Uterus (tissue), 4 donors: ENCODE measurements around the gene AP2A2. TPM values are rescaled to one million over a fixed set of nuclear protein-coding genes. Genes with fewer than 3 reads are reported as not detected.

ENCODE experiments used
- DNase-seq, 2 donors: peaks; one replicate each; pipeline ENCODE4 v3.0.0-alpha.2; 2019 to 2020
- H3K27ac ChIP-seq, 2 donors: fragments of 200-600 bp; sonication (generic); 1 replicate in 1 of 2; 2 replicates in 1 of 2; pipeline ENCODE4 v1.5.1; 2016 to 2018
- H3K27me3 ChIP-seq, 2 donors: fragments of 200-600 bp; sonication (generic); one replicate each; pipeline ENCODE4 v1.5.1; 2018 to 2019; ENCODE audit warnings: control low read depth in 1 of 2
- H3K36me3 ChIP-seq, 2 donors: fragments of 200-600 bp; sonication (generic); one replicate each; pipeline ENCODE4 v1.5.1; 2019; ENCODE audit warnings: control low read depth in 1 of 2
- H3K4me1 ChIP-seq, 2 donors: fragments of 200-600 bp; sonication (generic); one replicate each; pipeline ENCODE4 v1.5.1; 2018 to 2019; ENCODE audit warnings: control low read depth in 1 of 2
- H3K4me3 ChIP-seq, 2 donors: fragments of 200-600 bp; sonication (generic); 1 replicate in 1 of 2; 2 replicates in 1 of 2; pipeline ENCODE4 v1.5.1; 2018 to 2019; ENCODE audit warnings: mild to moderate bottlenecking in 1 of 2
- H3K9me3 ChIP-seq, 2 donors: fragments of 200-600 bp; sonication (generic); one replicate each; pipeline ENCODE4 v1.5.1; 2019; ENCODE audit warnings: control low read depth in 1 of 2
- CTCF ChIP-seq, 4 experiments: fragments of 200-600 bp in 2 of 4; fragments of 450-650 bp in 2 of 4; sonication (generic) in 2 of 4; IDR thresholded peaks; one replicate each; pipeline ENCODE4 v1.5.1; 2016 to 2019; ENCODE audit warnings: antibody characterized with exemption in 4 of 4, mild to moderate bottlenecking in 2 of 4, moderate library complexity in 1 of 4
- POLR2A ChIP-seq, 2 donors: fragments of 450-650 bp; IDR thresholded peaks; one replicate each; pipeline ENCODE4 v1.6.1; 2016; ENCODE audit warnings: antibody characterized with exemption in 2 of 2, mild to moderate bottlenecking in 1 of 2, moderate library complexity in 1 of 2
- intact Hi-C: fragments of 100-400 bp; cut with DNase I; formaldehyde crosslinking; loops from one replicate; pipeline ENCODE4 v1.15.1; 2023; ENCODE audit warnings: low total_unique reads
- total RNA-seq, 4 donors: library from RNA; depleted of rRNA in 3 of 4; stranded (reverse); fragments of >200 nt in 3 of 4; gene quantifications; one replicate each; pipeline versions ENCODE4 v1.1.0 to v1.2.4, GENCODE V29; 2014 to 2023
- donor health status: DM: yes; HTN: yes; CAD: no.

The AP2A2 gene
- total RNA-seq, 4 donors from 2014 or later: 25.6 to 120 (median 40.4) TPM

GRCh38 chr11:1033016-1033798 is 107.5 kb downstream of the AP2A2 start:
- no peaks in the 10 kb centered on the region for H3K9me3 ChIP-seq
- no peak for TF ChIP-seq POLR2A (IDR thresholded peaks at IDR 0.05)
- no peak for TF ChIP-seq CTCF (IDR thresholded peaks at IDR 0.05)
- no peaks in the 10 kb centered on the region for H3K27me3 ChIP-seq
- DNase-seq: no peak
- no peaks in the 10 kb centered on the region for H3K36me3 ChIP-seq
- H3K4me1 ChIP-seq: no peaks in the 10 kb centered on the region
- no peak overlapping the region for H3K4me3 ChIP-seq
- intact Hi-C loops: no loop called here
- H3K27ac ChIP-seq: no peak overlapping the region

DNA sequence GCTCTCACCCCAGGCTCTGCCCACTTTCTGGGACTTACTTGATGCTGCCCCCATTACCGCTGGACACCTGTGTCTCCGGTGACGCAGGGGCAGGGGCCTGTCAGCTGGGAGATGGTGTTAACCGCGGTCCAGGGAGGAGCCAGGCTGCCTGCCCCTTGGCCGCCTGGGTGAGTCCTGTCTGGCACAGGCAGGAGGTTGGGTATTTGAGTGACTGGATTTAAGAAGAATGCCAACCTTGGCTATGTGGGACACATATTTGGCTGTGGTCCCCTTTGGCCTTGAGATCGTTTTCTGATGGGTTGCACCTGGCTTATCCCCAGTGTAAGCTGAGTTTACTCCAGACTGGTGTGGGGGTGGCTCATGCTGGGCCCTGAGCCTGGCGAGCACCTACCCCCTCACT is 108.3 kb downstream of the AP2A2 start:
- Histone ChIP-seq H3K9me3 (no peaks in the 10 kb centered on the region), H3K27me3 (no peaks in the 10 kb centered on the region), H3K27ac (no peak overlapping the region), H3K4me3 (no peak overlapping the region), H3K4me1 (no peaks in the 10 kb centered on the region), H3K36me3 (no peaks in the 10 kb centered on the region)
- intact Hi-C loops: no loop called here
- no peak for DNase-seq
- no peak for TF ChIP-seq CTCF (IDR thresholded peaks at IDR 0.05)
- TF ChIP-seq POLR2A (IDR thresholded peaks at IDR 0.05): no peak

DNA sequence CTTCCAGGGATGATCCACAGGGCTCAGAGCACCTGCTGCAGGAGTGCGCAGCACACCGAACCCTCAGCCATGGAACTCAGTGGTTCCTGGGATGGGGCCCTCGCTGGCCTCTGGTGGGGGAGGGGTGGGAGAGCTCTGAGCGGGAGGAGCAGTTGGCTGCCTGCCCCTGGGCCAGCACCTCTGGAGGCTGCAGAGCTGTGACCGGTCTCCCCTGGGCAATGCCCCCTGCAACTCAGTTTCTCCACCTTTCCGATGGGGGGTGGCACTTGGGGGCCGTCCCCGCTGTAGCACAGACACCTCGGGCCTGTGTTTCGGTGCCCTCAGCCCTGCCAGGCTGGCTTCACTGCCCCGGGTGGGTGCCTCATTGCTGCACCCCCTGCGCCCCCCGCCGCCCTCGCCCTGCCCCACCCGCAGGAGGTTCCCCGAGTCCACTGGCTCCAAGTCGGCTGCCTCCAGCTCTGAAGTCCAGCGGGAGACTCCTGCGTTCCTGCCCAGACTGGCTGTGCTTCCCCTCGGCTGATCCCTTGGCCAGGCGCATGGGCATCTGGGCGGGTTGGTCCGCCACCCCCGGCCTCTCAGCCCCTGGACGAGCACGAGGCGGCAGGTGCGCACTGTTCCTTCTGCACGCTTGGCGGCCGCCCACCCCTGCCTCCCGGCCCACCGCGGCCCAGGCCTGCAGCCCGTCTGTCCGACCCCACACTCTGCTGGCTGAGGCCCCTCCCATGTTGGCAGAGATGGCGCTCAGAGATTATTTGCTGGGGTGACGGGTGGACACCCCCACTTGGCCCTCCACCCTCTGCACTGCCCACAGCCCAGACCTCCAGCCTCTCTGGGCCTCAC is 109.0 kb downstream of the AP2A2 start:
- Histone ChIP-seq H3K9me3 (no peaks in the 10 kb centered on the region), H3K4me1 (no peaks in the 10 kb centered on the region), H3K36me3 (no peaks in the 10 kb centered on the region), H3K4me3 (no peak overlapping the region), H3K27me3 (no peaks in the 10 kb centered on the region), H3K27ac (no peak overlapping the region)
- TF ChIP-seq POLR2A (IDR thresholded peaks at IDR 0.05) (no peak), CTCF (IDR thresholded peaks at IDR 0.05) (no peak)
- intact Hi-C loops: no loop called here
- DNase-seq: no peak

DNA sequence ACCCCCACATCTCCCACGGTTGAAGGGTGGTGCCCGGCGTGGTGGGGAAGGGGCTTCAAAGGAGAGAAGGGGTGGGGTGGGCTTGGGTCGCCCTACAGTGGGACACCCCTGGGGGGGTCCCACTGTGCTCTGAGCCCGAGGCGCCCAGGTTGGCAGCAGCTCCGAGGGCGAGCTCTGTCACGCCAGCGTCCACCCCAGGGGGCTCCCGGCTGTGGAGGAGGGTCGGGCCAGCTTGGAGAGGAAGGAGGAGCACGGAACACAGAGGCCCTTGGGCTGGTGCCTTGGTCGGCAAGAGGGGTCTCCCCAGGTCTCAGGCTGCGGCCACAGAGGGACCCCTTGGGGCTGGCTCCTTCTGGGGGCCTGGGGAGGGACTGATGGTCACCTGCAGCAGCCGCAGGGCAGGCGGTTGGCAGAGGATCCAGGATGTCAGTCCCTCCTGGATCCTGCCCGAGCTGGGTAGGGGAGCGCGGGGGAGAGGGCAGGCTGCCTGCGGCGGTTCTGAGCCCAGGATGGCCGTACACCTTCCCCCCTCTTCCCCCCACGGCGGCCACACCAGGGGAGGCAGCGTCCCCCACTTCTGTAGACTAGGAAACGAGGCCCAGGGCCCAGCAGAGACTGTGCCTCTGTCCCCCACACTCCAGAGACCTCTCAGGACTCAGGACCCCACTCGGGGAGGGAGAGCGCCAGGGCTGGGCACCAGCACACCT is 110.1 kb downstream of the AP2A2 start:
- no peak for TF ChIP-seq POLR2A (IDR thresholded peaks at IDR 0.05)
- no peak for TF ChIP-seq CTCF (IDR thresholded peaks at IDR 0.05)
- Histone ChIP-seq H3K9me3 (no peaks in the 10 kb centered on the region), H3K36me3 (no peaks in the 10 kb centered on the region), H3K27me3 (no peaks in the 10 kb centered on the region), H3K4me3 (no peak overlapping the region), H3K4me1 (no peaks in the 10 kb centered on the region), H3K27ac (no peak overlapping the region)
- intact Hi-C loops: no loop called here
- no peak for DNase-seq
